Transverse colon (tissue), 4 donors: ENCODE results near the gene XKRX.

Experiments
- CTCF ChIP-seq, 5 experiments: fragments of 200-600 bp in 3 of 5; fragments of 450-650 bp in 2 of 5; sonication (generic) in 3 of 5; IDR thresholded peaks; 1 replicate in 2 of 5; 2 replicates in 3 of 5; pipeline ENCODE4 v1.5.1; 2016 to 2017; ENCODE audit warnings: antibody characterized with exemption in 5 of 5, inconsistent platforms in 3 of 5, mild to moderate bottlenecking in 2 of 5, moderate library complexity in 1 of 5
- EP300 ChIP-seq: sonication (generic); formaldehyde crosslinking; IDR thresholded peaks from one replicate; pipeline ENCODE4 v1.6.1; 2017; ENCODE audit warnings: antibody characterized with exemption, low read depth
- POLR2AphosphoS5 ChIP-seq, 3 donors: sonication (generic); formaldehyde crosslinking; IDR thresholded peaks; one replicate each; pipeline ENCODE4 v1.6.1; 2016; ENCODE audit warnings: antibody characterized with exemption in 3 of 3

GRCh38 chrX:100926453-100926852, 2.3 kb downstream of the XKRX start:
- TF ChIP-seq EP300: no peak
- no peak for TF ChIP-seq CTCF (IDR thresholded peaks at IDR 0.05)
- no peak for TF ChIP-seq POLR2AphosphoS5 (IDR thresholded peaks at IDR 0.05)
